Ovary (tissue), 9 donors: ENCODE measurements around the gene ANKLE1. TPM values are rescaled to one million over a fixed set of nuclear protein-coding genes. Genes with fewer than 3 reads are reported as not detected.

Experiments used
- DNase-seq, 5 donors: peaks; one replicate each; pipeline ENCODE4 v3.0.0-alpha.2; 2019 to 2020
- H3K27ac ChIP-seq, 2 donors: fragments of 200-600 bp; one replicate each; pipeline versions ENCODE4 v1.5.1 to v1.8.0; 2019 to 2022
- H3K27me3 ChIP-seq: fragments of 200-600 bp; one replicate; pipeline ENCODE4 v1.8.0; 2022
- H3K36me3 ChIP-seq: fragments of 200-600 bp; sonication (generic); one replicate; pipeline ENCODE4 v1.5.1; 2019
- H3K4me1 ChIP-seq: one replicate; pipeline ENCODE4 v1.8.1; 2013; ENCODE audit warnings: mild to moderate bottlenecking, moderate library complexity; ENCODE audit not compliant: insufficient read depth
- H3K4me3 ChIP-seq: fragments of 200-600 bp; sonication (generic); one replicate; pipeline ENCODE4 v1.5.1; 2017
- H3K9me3 ChIP-seq, 2 donors: fragments of 200-600 bp in 1 of 2; sonication (generic) in 1 of 2; one replicate each; pipeline versions ENCODE4 v1.5.1 to v1.8.1; 2013 to 2019; ENCODE audit warnings: mild to moderate bottlenecking in 1 of 2, moderate library complexity in 1 of 2
- CTCF ChIP-seq, 3 donors: fragments of 450-650 bp in 2 of 3; fragments of 200-600 bp in 1 of 3; IDR thresholded peaks; one replicate each; pipeline versions ENCODE4 v1.5.1 to v1.8.0; 2016 to 2022; ENCODE audit warnings: antibody characterized with exemption in 3 of 3, mild to moderate bottlenecking in 1 of 3
- EP300 ChIP-seq: sonication (generic); formaldehyde crosslinking; IDR thresholded peaks from one replicate; pipeline ENCODE4 v1.6.1; 2017; ENCODE audit warnings: antibody characterized with exemption
- POLR2A ChIP-seq: fragments of 450-650 bp; IDR thresholded peaks from one replicate; pipeline ENCODE4 v1.6.1; 2017; ENCODE audit warnings: antibody characterized with exemption, mild to moderate bottlenecking, moderate library complexity
- WGBS, 3 donors: extraction: QIAGEN DNeasy Blood & Tissue Kit in 1 of 3; methylation state at CpG; one replicate each; pipeline versions ENCODE4 v1.1.5 to v1.1.7; 2013 to 2017; 5-methylcytosine and 5-hydroxymethylcytosine counted together
- intact Hi-C, 4 donors: fragments of 100-400 bp; cut with DNase I; formaldehyde crosslinking; loops; one replicate each; pipeline versions ENCODE4 v1.11.0 to v1.15.1; 2022 to 2023
- polyA plus RNA-seq, 2 donors: library from polyadenylated mRNA; stranded (reverse); fragments of 200-250 nt in 1 of 2; fragments of 350-450 nt in 1 of 2; fragmentation: Illumina TruSeq in 1 of 2; extraction: RNeasy Lipid Tissue Mini Kit (QIAGEN cat#74804) in 1 of 2; gene quantifications; one replicate each; pipeline ENCODE4 v1.2.3, GENCODE V29; 2013 to 2014
- total RNA-seq, 7 donors: library from RNA; depleted of rRNA in 2 of 7; stranded (reverse); fragments of >200 nt in 2 of 7; fragmentation: NEBNext Ultra II Directional in 3 of 7; extraction: Animal tissue kit (Norgen Biotek cat#: 25700) in 3 of 7; gene quantifications; one replicate each; pipeline versions ENCODE4 v1.1.0 to v1.2.4, GENCODE V29; 2016 to 2023
- donor health status: DM: no; HTN: no; CAD: no; lungs with moderate emphysema.
- donor health status: DM: no; HTN: no; CAD: no.
- donor health status: Bipolar disorder and iron deficiency.
- donor health status: DM: yes; HTN: yes; CAD: no.
- donor health status: DM: no; HTN: no; CAD: no.
- donor health status: DM: yes; HTN: yes; CAD: no.

ANKLE1 gene
- total and polyA plus RNA-seq, 9 donors, result 0.12 to 1.6 (median 0.81) TPM

DNA sequence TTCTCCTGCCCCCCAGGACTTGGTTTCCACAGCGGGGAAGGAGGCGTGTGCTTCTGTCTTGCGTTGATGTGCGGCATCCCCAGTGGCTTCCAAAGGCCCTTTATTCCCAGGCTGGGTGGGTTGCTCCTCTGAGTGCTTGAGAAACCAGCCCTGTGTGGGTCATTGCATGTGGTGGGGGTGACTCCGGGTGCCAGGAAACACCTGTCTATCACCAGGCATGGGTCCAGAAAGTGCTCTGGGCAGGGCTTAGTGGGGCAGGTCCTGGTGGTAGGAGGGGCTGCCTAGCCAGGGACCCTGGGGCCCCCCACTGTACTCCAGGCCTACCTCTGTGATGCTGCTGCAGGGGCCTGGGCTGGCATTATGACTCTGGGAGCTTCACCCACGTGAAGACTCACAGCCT lies 37.3 kb downstream of the ANKLE1 start:
- no peak for DNase-seq
- 73 to 75% (median 75%) methylated on average over 6 of the region's 6 CpGs for WGBS, 3 donors
- Histone ChIP-seq H3K4me1 (no peaks in the 10 kb centered on the region), H3K36me3 (no peaks in the 10 kb centered on the region), H3K27me3 (no peaks in the 10 kb centered on the region), H3K27ac (no peak overlapping the region), H3K9me3 (no peaks in the 10 kb centered on the region), H3K4me3 (no peak overlapping the region)
- TF ChIP-seq POLR2A (no peak), CTCF (IDR thresholded peaks at IDR 0.05) (no peak), EP300 (no peak)
- intact Hi-C loops, result no loop called here

DNA sequence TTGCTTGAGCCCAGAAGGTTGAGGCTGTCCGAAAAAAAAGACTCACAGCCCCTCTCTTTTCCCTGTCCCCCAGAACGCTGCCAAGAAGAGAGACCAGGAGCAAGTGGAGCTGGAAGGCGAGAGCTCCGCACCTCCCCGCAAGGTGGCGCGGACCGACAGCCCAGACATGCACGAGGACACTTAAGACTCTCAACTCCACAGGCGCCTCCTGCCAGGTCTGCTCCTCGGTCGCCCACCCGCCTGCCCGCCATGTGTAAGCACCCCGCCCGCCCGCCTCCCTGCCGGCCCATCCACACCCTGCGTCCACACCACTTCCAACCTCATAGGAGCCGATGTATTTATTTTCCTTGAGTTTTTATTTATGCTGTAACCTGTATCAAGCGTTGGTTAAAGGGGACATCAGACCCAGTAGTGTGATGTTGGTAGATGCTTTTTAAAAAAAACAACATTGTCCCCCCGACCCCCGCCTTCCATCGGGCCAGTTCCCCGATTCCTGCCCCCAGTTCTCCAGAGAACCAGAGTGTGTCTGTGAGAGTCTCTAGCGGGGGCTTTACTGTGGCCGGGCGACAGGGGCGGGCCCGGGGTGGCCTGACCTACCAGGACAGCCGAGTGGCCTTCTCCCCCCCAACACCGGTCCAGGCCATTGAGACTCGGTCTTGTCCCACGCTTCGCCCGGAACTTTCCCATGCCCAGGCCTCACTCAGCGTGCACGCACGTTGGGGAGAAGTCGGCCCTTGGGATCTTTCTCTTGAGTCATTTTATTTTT lies 38.0 kb downstream of the ANKLE1 start:
- 88 to 91% (median 89%) methylated on average over 40 of the region's 40 CpGs for WGBS, 3 donors
- no peaks in the 10 kb centered on the region for H3K4me1 ChIP-seq

GRCh38 chr19:17320435-17320834 lies 38.7 kb downstream of the ANKLE1 start:
- TF ChIP-seq CTCF (IDR thresholded peaks at IDR 0.05) (no peak), POLR2A (no peak), EP300 (no peak)
- Histone ChIP-seq H3K36me3 (no peaks in the 10 kb centered on the region), H3K9me3 (no peaks in the 10 kb centered on the region), H3K4me3 (no peak overlapping the region), H3K4me1 (no peaks in the 10 kb centered on the region), H3K27me3 (no peaks in the 10 kb centered on the region), H3K27ac (no peak overlapping the region)
- intact Hi-C loops, result no loop called here
- WGBS, 3 donors, result 79 to 83% (median 80%) methylated on average over 2 to 11 of the region's 11 CpGs
- DNase-seq, result peak in 1 of 5 donors; percentile 20

More for the DNA sequence above, 38.0 kb downstream of the ANKLE1 start:
- peak in 1 of 5 donors; percentile 16 for DNase-seq
- Histone ChIP-seq H3K27ac (no peak overlapping the region), H3K4me3 (no peak overlapping the region), H3K9me3 (no peaks in the 10 kb centered on the region), H3K36me3 (no peaks in the 10 kb centered on the region), H3K27me3 (no peaks in the 10 kb centered on the region)
- TF ChIP-seq POLR2A (no peak), EP300 (no peak), CTCF (IDR thresholded peaks at IDR 0.05) (no peak)
- intact Hi-C loops, result no loop called here

- no peak for DNase-seq
- 87 to 90% (median 89%) methylated on average over 15 to 19 of the region's 19 CpGs for WGBS, 3 donors
- H3K4me1 ChIP-seq, result no peaks in the 10 kb centered on the region
- no peaks in the 10 kb centered on the region for H3K9me3 ChIP-seq
- no peak for TF ChIP-seq POLR2A
- TF ChIP-seq EP300, result no peak
- TF ChIP-seq CTCF (IDR thresholded peaks at IDR 0.05), result no peak
- intact Hi-C loops, result no loop called here
- no peaks in the 10 kb centered on the region for H3K27me3 ChIP-seq
- H3K4me3 ChIP-seq, result no peak overlapping the region
- H3K36me3 ChIP-seq, result no peaks in the 10 kb centered on the region
- H3K27ac ChIP-seq, result no peak overlapping the region
Observed at GRCh38 chr19:17321655-17322489, 40.2 kb downstream of the ANKLE1 start.
